ENCODE measurements around the gene IFI35. TPM values are rescaled to one million over a fixed set of nuclear protein-coding genes. Genes with fewer than 3 reads are reported as not detected.
"Not testable (repeated sequence)": the region's sequence is repeated elsewhere in the genome, so short reads cannot be mapped to it uniquely, and the experiment has no call there.

The IFI35 gene
- total RNA-seq: 10 to 100 TPM; 39.2 to 58.2 (median 39.3) TPM
- long read RNA-seq, donor 1, transcript IFI35-204 (7 exons, 1,232 nt): major isoform, 20 of 35 reads
- long read RNA-seq, donor 1, transcript IFI35-203 (7 exons, 1,241 nt): minor isoform, 5 of 35 reads
- long read RNA-seq, donor 1, partial matches to known transcripts: 5 of 35 reads
- long read RNA-seq, donor 1, other reads (novel, unspliced or antisense): 5 of 35 reads
- long read RNA-seq, donor 2, transcript IFI35-203 (7 exons, 1,241 nt): major isoform, 17 of 40 reads
- long read RNA-seq, donor 2, transcript IFI35-204 (7 exons, 1,232 nt): minor isoform, 15 of 40 reads
- long read RNA-seq, donor 2, partial matches to known transcripts: 2 of 40 reads
- long read RNA-seq, donor 2, other reads (novel, unspliced or antisense): 6 of 40 reads

GRCh38 chr17:43006639-43007551 lies at the start of gene IFI35:
TSS of gene IFI35 (plus strand) at chr17:43006784. CDS start at chr17:43006948, 164 bp downstream.
- intact Hi-C loops (cut with DNase I, micrococcal nuclease): no loop called here

GRCh38 chr17:42964161-42964932 lies 42.2 kb upstream of the IFI35 start, which contains the start of gene AARSD1:
TSS of gene AARSD1 (minus strand) at chr17:42964454. CDS start at chr17:42964440, 14 bp downstream.
- Histone ChIP-seq H3K4me3 (peak within 1 kb of the TSS; percentile 27), H3K9me3 (no peaks in the 10 kb centered on the region), H3K36me3 (ENCODE audit: low read depth) (no peaks in the 10 kb centered on the region), H3K4me1 (ENCODE audit: low read depth) (no peaks in the 10 kb centered on the region)
- peak; percentile 100 for ATAC-seq
- intact Hi-C loops (cut with DNase I, micrococcal nuclease): no loop called here
- TF ChIP-seq CTCF (IDR thresholded peaks at IDR 0.05): no peak
- DNase-seq: peak; percentile 93 to 96 (median 94)

More at GRCh38 chr17:43006639-43007551, at the start of gene IFI35:
- H3K4me1 ChIP-seq (ENCODE audit: low read depth): peaks cover 24% of the 10 kb centered on the region
- H3K36me3 ChIP-seq (ENCODE audit: low read depth): peaks cover 4% of the 10 kb centered on the region
- peak within 1 kb of the TSS; percentile 39 for H3K4me3 ChIP-seq
- peak; percentile 92 to 94 (median 93) for DNase-seq
- ATAC-seq: peak; percentile 91
- TF ChIP-seq CTCF (IDR thresholded peaks at IDR 0.05): peak; percentile 29
- no peaks in the 10 kb centered on the region for H3K9me3 ChIP-seq

- no peaks in the 10 kb centered on the region for H3K4me1 ChIP-seq (ENCODE audit: low read depth)
- TF ChIP-seq CTCF (IDR thresholded peaks at IDR 0.05): no peak
- intact Hi-C loops (cut with DNase I, micrococcal nuclease): no loop called here
- no peak overlapping the region for H3K4me3 ChIP-seq
- no peaks in the 10 kb centered on the region for H3K36me3 ChIP-seq (ENCODE audit: low read depth)
- DNase-seq (no peak), ATAC-seq (no peak)
- no peaks in the 10 kb centered on the region for H3K9me3 ChIP-seq
Observed at GRCh38 chr17:42967925-42968324, 38.7 kb upstream of the IFI35 start.

GRCh38 chr17:42969001-42969581 lies 37.5 kb upstream of the IFI35 start:
- DNase-seq (no peak), ATAC-seq (no peak)
- Histone ChIP-seq H3K4me1 (ENCODE audit: low read depth) (no peaks in the 10 kb centered on the region), H3K4me3 (no peak overlapping the region), H3K36me3 (ENCODE audit: low read depth) (no peaks in the 10 kb centered on the region), H3K9me3 (no peaks in the 10 kb centered on the region)
- intact Hi-C loops (cut with DNase I, micrococcal nuclease): no loop called here
- no peak for TF ChIP-seq CTCF (IDR thresholded peaks at IDR 0.05)

GRCh38 chr17:42971589-42971988 lies 35.0 kb upstream of the IFI35 start:
- ATAC-seq: no peak
- DNase-seq: no peak
- H3K9me3 ChIP-seq: no peaks in the 10 kb centered on the region
- no peaks in the 10 kb centered on the region for H3K4me1 ChIP-seq (ENCODE audit: low read depth)
- no peak for TF ChIP-seq CTCF (IDR thresholded peaks at IDR 0.05)
- intact Hi-C loops (cut with DNase I, micrococcal nuclease): no loop called here
- no peak overlapping the region for H3K4me3 ChIP-seq
- no peaks in the 10 kb centered on the region for H3K36me3 ChIP-seq (ENCODE audit: low read depth)

- intact Hi-C loops (cut with DNase I, micrococcal nuclease); ATAC-seq; H3K4me1 ChIP-seq (ENCODE audit: low read depth); DNase-seq; H3K4me3 ChIP-seq; H3K9me3 ChIP-seq; H3K36me3 ChIP-seq (ENCODE audit: low read depth): not testable (repeated sequence)
Observed at GRCh38 chr17:42973323-42973722, 33.3 kb upstream of the IFI35 start.

All from mucosa of descending colon (tissue), 3 donors.